Tibial nerve (tissue), 4 donors: ENCODE data around the gene USP47. TPM values are rescaled to one million over a fixed set of nuclear protein-coding genes. Genes with fewer than 3 reads are reported as not detected.

Experiments
- DNase-seq, 2 donors: peaks; one replicate each; pipeline ENCODE4 v3.0.0-alpha.2; 2019; ENCODE audit warnings: low spot score in 2 of 2
- H3K27ac ChIP-seq, 4 donors: fragments of 200-600 bp; sonication (generic) in 3 of 4; one replicate each; pipeline ENCODE4 v1.5.1; 2017 to 2019; ENCODE audit warnings: mild to moderate bottlenecking in 1 of 4
- H3K27me3 ChIP-seq, 2 donors: fragments of 200-600 bp; sonication (generic) in 1 of 2; one replicate each; pipeline versions ENCODE4 v1.5.1 to v1.6.0; 2017 to 2019
- H3K36me3 ChIP-seq, 3 donors: fragments of 200-600 bp; sonication (generic); one replicate each; pipeline ENCODE4 v1.5.1; 2018 to 2019
- H3K4me1 ChIP-seq, 4 donors: fragments of 200-600 bp; sonication (generic) in 3 of 4; one replicate each; pipeline ENCODE4 v1.5.1; 2017 to 2019
- H3K4me3 ChIP-seq, 4 donors: fragments of 200-600 bp; sonication (generic) in 3 of 4; one replicate each; pipeline ENCODE4 v1.5.1; 2017 to 2019; ENCODE audit warnings: mild to moderate bottlenecking in 1 of 4, moderate library complexity in 1 of 4
- H3K9me3 ChIP-seq, 4 donors: fragments of 200-600 bp; sonication (generic) in 3 of 4; one replicate each; pipeline ENCODE4 v1.5.1; 2017 to 2019
- EP300 ChIP-seq, 2 donors: sonication (generic); formaldehyde crosslinking; IDR thresholded peaks; one replicate each; pipeline ENCODE4 v1.6.1; 2017; ENCODE audit warnings: antibody characterized with exemption in 2 of 2, mild to moderate bottlenecking in 1 of 2
- POLR2A ChIP-seq, 2 donors: fragments of 450-650 bp; IDR thresholded peaks; one replicate each; pipeline ENCODE4 v1.6.1; 2017; ENCODE audit warnings: antibody characterized with exemption in 2 of 2, mild to moderate bottlenecking in 2 of 2, moderate library complexity in 2 of 2
- WGBS, 2 donors: methylation state at CpG; one replicate each; pipeline ENCODE4 v1.1.5; 2018; 5-methylcytosine and 5-hydroxymethylcytosine counted together
- total RNA-seq, 4 donors: library from RNA; depleted of rRNA; stranded (reverse); fragments of >200 nt; gene quantifications; one replicate each; pipeline ENCODE4 v1.1.0, GENCODE V29; 2016
- TF ChIP-seq, protein P1 (sequence below), 5 experiments: fragments of 200-600 bp in 3 of 5; fragments of 450-650 bp in 2 of 5; sonication (generic) in 3 of 5; IDR thresholded peaks; one replicate each; pipeline ENCODE4 v1.5.1; 2016 to 2019; ENCODE audit warnings: antibody characterized with exemption in 5 of 5, mild to moderate bottlenecking in 3 of 5, moderate library complexity in 2 of 5

USP47 gene
- total RNA-seq, 4 donors from 2014 or later, result 63.3 to 91.8 (median 84.5) TPM

DNA sequence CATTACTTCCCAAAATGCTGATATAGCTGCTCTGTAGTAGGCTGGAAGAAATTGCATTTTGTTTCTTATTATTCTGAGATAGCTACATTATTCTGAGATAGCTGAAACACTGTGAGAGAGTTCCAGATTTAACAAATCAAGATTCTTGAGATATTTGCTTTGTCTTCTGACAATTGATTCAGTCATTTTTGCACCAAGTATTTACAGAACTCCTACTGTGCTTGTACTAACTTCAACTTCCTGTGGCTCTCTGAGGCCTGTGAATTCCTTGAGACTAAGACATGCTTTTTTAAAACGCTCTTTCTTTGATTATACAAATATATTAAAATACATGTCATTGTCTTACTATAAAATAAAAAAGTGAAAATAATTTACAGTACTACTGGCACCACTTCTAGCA is 52.7 kb downstream of the USP47 start:
- H3K36me3 ChIP-seq, result peaks cover 0 to 47% (median 4%) of the 10 kb centered on the region in 3 donors
- peaks cover 0 to 14% (median 0%) of the 10 kb centered on the region in 4 donors for H3K4me1 ChIP-seq
- DNase-seq, result no peak
- no peaks in the 10 kb centered on the region for H3K9me3 ChIP-seq
- no peak overlapping the region for H3K27ac ChIP-seq
- no peaks in the 10 kb centered on the region for H3K27me3 ChIP-seq
- H3K4me3 ChIP-seq, result no peak overlapping the region
- TF ChIP-seq, protein P1, sequence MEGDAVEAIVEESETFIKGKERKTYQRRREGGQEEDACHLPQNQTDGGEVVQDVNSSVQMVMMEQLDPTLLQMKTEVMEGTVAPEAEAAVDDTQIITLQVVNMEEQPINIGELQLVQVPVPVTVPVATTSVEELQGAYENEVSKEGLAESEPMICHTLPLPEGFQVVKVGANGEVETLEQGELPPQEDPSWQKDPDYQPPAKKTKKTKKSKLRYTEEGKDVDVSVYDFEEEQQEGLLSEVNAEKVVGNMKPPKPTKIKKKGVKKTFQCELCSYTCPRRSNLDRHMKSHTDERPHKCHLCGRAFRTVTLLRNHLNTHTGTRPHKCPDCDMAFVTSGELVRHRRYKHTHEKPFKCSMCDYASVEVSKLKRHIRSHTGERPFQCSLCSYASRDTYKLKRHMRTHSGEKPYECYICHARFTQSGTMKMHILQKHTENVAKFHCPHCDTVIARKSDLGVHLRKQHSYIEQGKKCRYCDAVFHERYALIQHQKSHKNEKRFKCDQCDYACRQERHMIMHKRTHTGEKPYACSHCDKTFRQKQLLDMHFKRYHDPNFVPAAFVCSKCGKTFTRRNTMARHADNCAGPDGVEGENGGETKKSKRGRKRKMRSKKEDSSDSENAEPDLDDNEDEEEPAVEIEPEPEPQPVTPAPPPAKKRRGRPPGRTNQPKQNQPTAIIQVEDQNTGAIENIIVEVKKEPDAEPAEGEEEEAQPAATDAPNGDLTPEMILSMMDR (IDR thresholded peaks at IDR 0.05), result no peak
- TF ChIP-seq POLR2A (IDR thresholded peaks at IDR 0.05), result no peak
- no peak for TF ChIP-seq EP300 (IDR thresholded peaks at IDR 0.05)
- 36 to 39% methylated on average over 1 of the region's 1 CpG for WGBS, 2 donors

DNA sequence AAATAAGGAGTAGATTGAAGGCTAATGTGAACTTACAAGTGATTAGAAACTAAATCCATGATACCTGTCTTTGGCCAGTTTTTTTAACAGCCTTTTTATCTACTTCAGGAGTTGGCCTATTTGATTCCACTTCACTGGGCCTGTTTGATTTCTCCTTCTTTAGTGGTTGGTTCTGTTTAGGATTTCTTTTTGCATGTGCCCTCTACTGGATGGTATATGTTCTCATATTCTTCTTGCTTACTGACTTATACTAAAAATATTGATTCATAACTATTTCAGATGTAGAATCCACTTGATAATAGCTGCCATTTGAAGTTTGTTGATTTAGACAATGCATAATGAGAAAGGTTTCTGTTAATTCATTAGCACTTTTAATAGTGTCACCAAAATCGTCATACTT is 53.9 kb downstream of the USP47 start:
- WGBS, 2 donors, result 72 to 83% methylated on average over 1 of the region's 1 CpG
- H3K36me3 ChIP-seq, result peaks cover 0 to 47% (median 4%) of the 10 kb centered on the region in 3 donors

DNA sequence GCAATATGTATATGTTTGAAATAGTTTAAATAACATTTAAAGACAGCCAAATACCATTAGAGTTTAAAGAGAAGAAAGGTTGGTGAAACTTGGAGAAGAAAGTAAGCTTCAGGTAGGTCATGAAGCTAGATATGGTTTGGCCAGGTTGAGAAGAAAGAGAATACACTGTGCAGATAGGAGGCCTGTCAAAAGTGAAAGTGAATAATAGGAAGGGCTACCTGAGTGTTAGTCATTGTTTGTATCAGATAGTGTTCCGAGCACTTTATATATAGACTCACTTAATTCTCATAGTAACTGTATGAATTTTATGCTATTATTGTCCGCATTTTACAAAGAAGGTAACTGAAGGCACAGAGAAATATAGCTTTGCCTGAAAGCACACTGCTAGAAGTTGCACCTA is 56.9 kb downstream of the USP47 start:
- no peaks in the 10 kb centered on the region for H3K27me3 ChIP-seq
- peaks cover 0 to 12% (median 0%) of the 10 kb centered on the region in 4 donors for H3K4me1 ChIP-seq
- no peak for DNase-seq
- no peaks in the 10 kb centered on the region for H3K9me3 ChIP-seq
- H3K36me3 ChIP-seq, result peaks cover 0 to 25% (median 4%) of the 10 kb centered on the region in 3 donors
- H3K4me3 ChIP-seq, result no peak overlapping the region
- TF ChIP-seq EP300 (IDR thresholded peaks at IDR 0.05) (no peak), POLR2A (IDR thresholded peaks at IDR 0.05) (no peak)
- TF ChIP-seq, protein P1 (IDR thresholded peaks at IDR 0.05), result no peak
- no peak overlapping the region for H3K27ac ChIP-seq
- WGBS, 2 donors, result 96 to 100% methylated on average over 2 of the region's 2 CpGs

More for the DNA sequence above, 53.9 kb downstream of the USP47 start:
- Histone ChIP-seq H3K4me3 (no peak overlapping the region), H3K9me3 (no peaks in the 10 kb centered on the region), H3K4me1 (peaks cover 0 to 14% (median 0%) of the 10 kb centered on the region in 4 donors), H3K27ac (no peak overlapping the region), H3K27me3 (no peaks in the 10 kb centered on the region)
- DNase-seq, result no peak
- TF ChIP-seq, protein P1 (IDR thresholded peaks at IDR 0.05), result no peak
- TF ChIP-seq EP300 (IDR thresholded peaks at IDR 0.05) (no peak), POLR2A (IDR thresholded peaks at IDR 0.05) (no peak)

DNA sequence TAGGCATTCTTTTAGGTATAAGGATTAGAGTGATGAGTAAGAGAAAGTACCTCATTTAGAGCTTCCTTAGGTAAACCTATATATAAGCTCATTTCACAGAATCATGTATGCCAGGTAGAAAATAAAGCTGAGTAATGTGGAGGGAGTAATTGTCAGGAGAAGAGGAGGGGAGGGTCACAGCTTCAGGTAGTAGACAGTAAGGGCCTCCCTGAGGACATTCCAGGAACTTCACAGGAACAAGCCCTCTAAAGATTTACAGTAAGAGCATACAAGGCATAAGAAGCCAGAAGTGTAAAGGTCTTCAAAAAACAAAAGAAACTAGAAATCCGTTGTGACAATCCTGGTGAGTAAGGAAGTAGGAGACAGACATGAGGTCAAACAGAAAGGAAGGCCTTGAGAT is 57.6 kb downstream of the USP47 start:
- Histone ChIP-seq H3K27ac (no peak overlapping the region), H3K27me3 (no peaks in the 10 kb centered on the region), H3K36me3 (peaks cover 0 to 27% (median 4%) of the 10 kb centered on the region in 3 donors), H3K9me3 (no peaks in the 10 kb centered on the region), H3K4me1 (peaks cover 0 to 5% (median 0%) of the 10 kb centered on the region in 4 donors), H3K4me3 (no peak overlapping the region)
- 85 to 86% methylated on average over 1 of the region's 1 CpG for WGBS, 2 donors
- no peak for TF ChIP-seq POLR2A (IDR thresholded peaks at IDR 0.05)
- no peak for TF ChIP-seq EP300 (IDR thresholded peaks at IDR 0.05)
- TF ChIP-seq, protein P1 (IDR thresholded peaks at IDR 0.05), result no peak
- no peak for DNase-seq

DNA sequence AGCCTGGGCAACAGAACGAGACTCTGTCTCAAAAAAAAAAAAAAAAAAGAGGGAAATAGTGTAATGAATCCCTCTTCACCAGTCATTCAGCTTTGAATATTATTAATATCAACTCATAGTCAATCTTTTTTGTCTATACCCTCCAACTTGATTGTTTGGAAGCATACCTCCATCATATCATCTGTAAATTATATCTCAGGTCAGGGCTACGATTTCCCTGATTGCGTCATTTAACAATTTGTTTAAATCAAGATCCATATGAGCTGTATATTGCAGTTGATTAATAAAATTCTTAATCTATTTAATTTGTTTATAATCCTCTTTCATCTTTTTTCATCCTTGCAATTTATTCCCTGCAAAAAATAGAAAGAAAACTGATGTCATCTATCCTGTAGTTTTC is 60.2 kb downstream of the USP47 start:
- Histone ChIP-seq H3K36me3 (peaks cover 0 to 31% (median 4%) of the 10 kb centered on the region in 3 donors), H3K4me3 (no peak overlapping the region), H3K9me3 (no peaks in the 10 kb centered on the region), H3K27ac (no peak overlapping the region), H3K4me1 (no peaks in the 10 kb centered on the region), H3K27me3 (no peaks in the 10 kb centered on the region)
- 90 to 94% methylated on average over 3 of the region's 3 CpGs for WGBS, 2 donors
- no peak for DNase-seq
- no peak for TF ChIP-seq POLR2A (IDR thresholded peaks at IDR 0.05)
- TF ChIP-seq EP300 (IDR thresholded peaks at IDR 0.05), result no peak
- TF ChIP-seq, protein P1 (IDR thresholded peaks at IDR 0.05), result no peak
